Activated CD4-positive, alpha-beta T cell treated with anti-CD3 and anti-CD28 coated beads for 36 hours (primary cell): ENCODE measurements around the gene MRTFA. TPM values are rescaled to one million over a fixed set of nuclear protein-coding genes. Genes with fewer than 3 reads are reported as not detected.

Source experiments
- ATAC-seq: fragments of 200-7000 bp; cut with Tn5 transposase; one replicate; pipeline ENCODE4 v1.10.0; 2021; ENCODE audit warnings: mild to moderate bottlenecking, moderate library complexity
- CTCF ChIA-PET: fragments of 350-600 bp; sonication (Branson Sonifier 250); formaldehyde crosslinking; loops from one replicate; lab custom pipeline; 2021; ENCODE audit warnings: antibody characterized with exemption; lab: Charles Lee
- POLR2A ChIA-PET: fragments of 350-600 bp; sonication (Branson Sonifier 250); formaldehyde crosslinking; loops from one replicate; lab custom pipeline; 2021; ENCODE audit warnings: antibody characterized with exemption, inconsistent platforms; lab: Charles Lee
- DNase-seq: peaks from one replicate; pipeline ENCODE4 v3.0.0-alpha.2; 2020
- H3K27ac Mint-ChIP-seq: one replicate; pipeline ENCODE4 v1.8.0; 2021; ENCODE audit warnings: mixed read lengths
- H3K27me3 Mint-ChIP-seq: one replicate; pipeline ENCODE4 v1.8.0; 2021; ENCODE audit warnings: mixed read lengths
- H3K36me3 Mint-ChIP-seq: one replicate; pipeline ENCODE4 v1.8.0; 2021; ENCODE audit warnings: low read depth, mixed read lengths
- H3K4me1 Mint-ChIP-seq: one replicate; pipeline ENCODE4 v1.8.0; 2021; ENCODE audit warnings: mixed read lengths
- H3K4me3 Mint-ChIP-seq: one replicate; pipeline ENCODE4 v1.8.0; 2021; ENCODE audit warnings: mild to moderate bottlenecking, moderate library complexity, mixed read lengths
- H3K9me3 Mint-ChIP-seq: one replicate; pipeline ENCODE4 v1.8.0; 2021; ENCODE audit warnings: low read depth, mixed read lengths
- intact Hi-C, 2 experiments: fragments of 100-400 bp; cut with DNase I in 1 of 2; cut with micrococcal nuclease in 1 of 2; formaldehyde crosslinking; loops; one replicate each; pipeline versions ENCODE4 v1.14.2 to v1.15.1; 2022 to 2024; cut with DNase I, micrococcal nuclease
- total RNA-seq, 2 experiments: library from RNA; stranded (reverse); gene quantifications; one replicate each; pipeline ENCODE4 v1.2.3, GENCODE V29; 2021

Gene MRTFA
- total RNA-seq, 2 experiments from 2014 or later, result 41.0 to 43.2 TPM

- Mint-ChIP-seq H3K36me3 (peaks cover 6% of the 10 kb centered on the region), H3K27me3 (no peaks in the 10 kb centered on the region), H3K9me3 (no peaks in the 10 kb centered on the region), H3K4me3 (no peak overlapping the region), H3K27ac (no peak overlapping the region), H3K4me1 (peaks cover 34% of the 10 kb centered on the region)
- ATAC-seq, result peak; percentile 73
- ChIA-PET CTCF (interaction anchor here (1.0 to 1.6 kb wide), 2 partner anchors 25 to 63 kb away, joined by 3 to 7 read pairs; no protein-coding TSS in a partner anchor), POLR2A (no interaction called here)
- intact Hi-C loops, result no loop called here
- no peak for DNase-seq
Observed at GRCh38 chr22:40499209-40499623, 137.3 kb downstream of the MRTFA start.

GRCh38 chr22:40498420-40499208 is 137.9 kb downstream of the MRTFA start:
- H3K4me3 Mint-ChIP-seq, result no peak overlapping the region
- no peak for DNase-seq
- H3K27me3 Mint-ChIP-seq, result no peaks in the 10 kb centered on the region
- CTCF ChIA-PET, result interaction anchor here (1.0 to 1.6 kb wide), 4 partner anchors 13 to 62 kb away, joined by 3 to 7 read pairs (median 4); no protein-coding TSS in a partner anchor
- peaks cover 6% of the 10 kb centered on the region for H3K36me3 Mint-ChIP-seq
- POLR2A ChIA-PET, result no interaction called here
- peaks cover 32% of the 10 kb centered on the region for H3K4me1 Mint-ChIP-seq
- H3K27ac Mint-ChIP-seq, result no peak overlapping the region
- ATAC-seq, result peak; percentile 42
- H3K9me3 Mint-ChIP-seq, result no peaks in the 10 kb centered on the region
- intact Hi-C loops, result no loop called here

GRCh38 chr22:40493441-40493840 is 143.1 kb downstream of the MRTFA start:
- ATAC-seq (no peak), DNase-seq (no peak)
- Mint-ChIP-seq H3K4me3 (no peak overlapping the region), H3K4me1 (peaks cover 33% of the 10 kb centered on the region), H3K36me3 (no peaks in the 10 kb centered on the region), H3K9me3 (no peaks in the 10 kb centered on the region), H3K27ac (peak overlapping the region; percentile 53), H3K27me3 (no peaks in the 10 kb centered on the region)
- ChIA-PET POLR2A (no interaction called here), CTCF (interaction anchor here (0.7 to 1.7 kb wide), 6 partner anchors 11 to 189 kb away, joined by 3 to 4 read pairs (median 3); no protein-coding TSS in a partner anchor)
- intact Hi-C loops, result no loop called here

GRCh38 chr22:40491990-40492631 is 144.4 kb downstream of the MRTFA start:
- peaks cover 38% of the 10 kb centered on the region for H3K4me1 Mint-ChIP-seq
- H3K27ac Mint-ChIP-seq, result no peak overlapping the region
- intact Hi-C loops, result no loop called here
- no peaks in the 10 kb centered on the region for H3K36me3 Mint-ChIP-seq
- no peaks in the 10 kb centered on the region for H3K9me3 Mint-ChIP-seq
- ChIA-PET CTCF (interaction anchor here (0.6 to 1.7 kb wide), 7 partner anchors 11 to 298 kb away, joined by 3 to 4 read pairs (median 3); no protein-coding TSS in a partner anchor), POLR2A (no interaction called here)
- H3K4me3 Mint-ChIP-seq, result no peak overlapping the region
- H3K27me3 Mint-ChIP-seq, result no peaks in the 10 kb centered on the region
- peak; percentile 38 for ATAC-seq
- no peak for DNase-seq

- Mint-ChIP-seq H3K27ac (no peak overlapping the region), H3K4me3 (no peak overlapping the region), H3K9me3 (no peaks in the 10 kb centered on the region), H3K27me3 (no peaks in the 10 kb centered on the region), H3K36me3 (no peaks in the 10 kb centered on the region), H3K4me1 (peaks cover 45% of the 10 kb centered on the region)
- ChIA-PET POLR2A (no interaction called here), CTCF (interaction anchor here (0.5 to 4.1 kb wide), 28 partner anchors 8 to 508 kb away, joined by 3 to 64 read pairs (median 4); partner anchors contain the start of gene MRTFA)
- peak; percentile 64 for ATAC-seq
- no peak for DNase-seq
- intact Hi-C loops, result loop anchor here (1.0 kb wide), 2 partner anchors 50 to 159 kb away; no protein-coding TSS in a partner anchor
Observed at GRCh38 chr22:40487663-40488249, 148.8 kb downstream of the MRTFA start.

GRCh38 chr22:40486962-40487602 is 149.4 kb downstream of the MRTFA start:
- Mint-ChIP-seq H3K4me1 (peaks cover 38% of the 10 kb centered on the region), H3K27me3 (no peaks in the 10 kb centered on the region), H3K36me3 (no peaks in the 10 kb centered on the region), H3K9me3 (no peaks in the 10 kb centered on the region), H3K4me3 (no peak overlapping the region), H3K27ac (no peak overlapping the region)
- DNase-seq (no peak), ATAC-seq (peak; percentile 87)
- CTCF ChIA-PET, result interaction anchor here (0.5 to 4.1 kb wide), 17 partner anchors 10 to 508 kb away, joined by 3 to 64 read pairs (median 4); partner anchors contain the start of gene MRTFA
- POLR2A ChIA-PET, result no interaction called here
- intact Hi-C loops, result loop anchor here (1.0 kb wide), 2 partner anchors 50 to 159 kb away; no protein-coding TSS in a partner anchor

- no peaks in the 10 kb centered on the region for H3K9me3 Mint-ChIP-seq
- peaks cover 38% of the 10 kb centered on the region for H3K4me1 Mint-ChIP-seq
- ChIA-PET CTCF (interaction anchor here (0.5 to 4.1 kb wide), 14 partner anchors 8 to 160 kb away, joined by 3 to 64 read pairs (median 4); no protein-coding TSS in a partner anchor), POLR2A (interaction anchor here (0.6 kb wide), 1 partner anchor 103 kb away, joined by 9 read pairs; no protein-coding TSS in a partner anchor)
- no peak overlapping the region for H3K27ac Mint-ChIP-seq
- intact Hi-C loops, result no loop called here
- H3K4me3 Mint-ChIP-seq, result no peak overlapping the region
- ATAC-seq (no peak), DNase-seq (no peak)
- no peaks in the 10 kb centered on the region for H3K36me3 Mint-ChIP-seq
- H3K27me3 Mint-ChIP-seq, result no peaks in the 10 kb centered on the region
Observed at GRCh38 chr22:40485813-40486667, 150.5 kb downstream of the MRTFA start.

GRCh38 chr22:40484906-40485669 is 151.4 kb downstream of the MRTFA start:
- ATAC-seq (no peak), DNase-seq (no peak)
- intact Hi-C loops, result no loop called here
- CTCF ChIA-PET, result interaction anchor here (0.9 to 4.1 kb wide), 7 partner anchors 12 to 161 kb away, joined by 3 to 64 read pairs (median 6); no protein-coding TSS in a partner anchor
- no peaks in the 10 kb centered on the region for H3K27me3 Mint-ChIP-seq
- H3K4me1 Mint-ChIP-seq, result peaks cover 44% of the 10 kb centered on the region
- H3K4me3 Mint-ChIP-seq, result no peak overlapping the region
- H3K36me3 Mint-ChIP-seq, result peaks cover 2% of the 10 kb centered on the region
- no peak overlapping the region for H3K27ac Mint-ChIP-seq
- POLR2A ChIA-PET, result interaction anchor here (0.6 kb wide), 1 partner anchor 102 kb away, joined by 9 read pairs; no protein-coding TSS in a partner anchor
- H3K9me3 Mint-ChIP-seq, result no peaks in the 10 kb centered on the region

GRCh38 chr22:40482886-40483285 is 153.6 kb downstream of the MRTFA start:
- H3K36me3 Mint-ChIP-seq, result peaks cover 2% of the 10 kb centered on the region

More at GRCh38 chr22:40482886-40483285, 153.6 kb downstream of the MRTFA start:
- CTCF ChIA-PET, result interaction anchor here (2.0 kb wide), 1 partner anchor 46 kb away, joined by 12 read pairs; no protein-coding TSS in a partner anchor
- no peak for DNase-seq
- H3K4me3 Mint-ChIP-seq, result no peak overlapping the region
- H3K27me3 Mint-ChIP-seq, result no peaks in the 10 kb centered on the region
- no peak overlapping the region for H3K27ac Mint-ChIP-seq
- H3K9me3 Mint-ChIP-seq, result no peaks in the 10 kb centered on the region
- intact Hi-C loops, result no loop called here
- ATAC-seq, result no peak
- POLR2A ChIA-PET, result no interaction called here
- peaks cover 49% of the 10 kb centered on the region for H3K4me1 Mint-ChIP-seq
